ENCODE measurements around the gene RPS6KA5.

GRCh38 chr14:90883782-90884181, 176.7 kb downstream of the RPS6KA5 start:
- no peak for TF ChIP-seq E2F4 (CRISPR knock-in tag; IDR thresholded peaks at IDR 0.05; ENCODE audit: low read depth)
- TF ChIP-seq PTTG1 (tag; IDR thresholded peaks at IDR 0.05; ENCODE audit: low read depth), result no peak
- no peak for TF ChIP-seq SMAD1 (IDR thresholded peaks at IDR 0.05; ENCODE audit: low read depth, low read length, partially characterized antibody)
- TF ChIP-seq CTCF (IDR thresholded peaks at IDR 0.05 in 2 of 3, conservative IDR thresholded peaks at IDR 0.05 in 1 of 3; ENCODE audit: insufficient read depth in 2 of 3, low read depth in 1 of 3, low read length in 3 of 3), result no peak
- no peak for TF ChIP-seq RAD21 (CRISPR knock-in tag; conservative IDR thresholded peaks at IDR 0.05 in 1 of 2, IDR thresholded peaks at IDR 0.05 in 1 of 2)
- no peak for TF ChIP-seq ZNF165 (CRISPR knock-in tag; IDR thresholded peaks at IDR 0.05; ENCODE audit: borderline replicate concordance)
